Stimulated activated CD8-positive, alpha-beta memory T cell treated with anti-CD3 and anti-CD28 coated beads, Interleukin-4, amount 100 ng/mL, for 24 hours (primary cell): ENCODE measurements around the gene SRP14.
"Not testable (repeated sequence)": the region's sequence is repeated elsewhere in the genome, so short reads cannot be mapped to it uniquely, and the experiment has no call there.

Experiments
- DNase-seq: peaks from one replicate; pipeline ENCODE4 v3.0.0-alpha.2; 2020; ENCODE audit warnings: low read depth

SRP14 gene

DNA sequence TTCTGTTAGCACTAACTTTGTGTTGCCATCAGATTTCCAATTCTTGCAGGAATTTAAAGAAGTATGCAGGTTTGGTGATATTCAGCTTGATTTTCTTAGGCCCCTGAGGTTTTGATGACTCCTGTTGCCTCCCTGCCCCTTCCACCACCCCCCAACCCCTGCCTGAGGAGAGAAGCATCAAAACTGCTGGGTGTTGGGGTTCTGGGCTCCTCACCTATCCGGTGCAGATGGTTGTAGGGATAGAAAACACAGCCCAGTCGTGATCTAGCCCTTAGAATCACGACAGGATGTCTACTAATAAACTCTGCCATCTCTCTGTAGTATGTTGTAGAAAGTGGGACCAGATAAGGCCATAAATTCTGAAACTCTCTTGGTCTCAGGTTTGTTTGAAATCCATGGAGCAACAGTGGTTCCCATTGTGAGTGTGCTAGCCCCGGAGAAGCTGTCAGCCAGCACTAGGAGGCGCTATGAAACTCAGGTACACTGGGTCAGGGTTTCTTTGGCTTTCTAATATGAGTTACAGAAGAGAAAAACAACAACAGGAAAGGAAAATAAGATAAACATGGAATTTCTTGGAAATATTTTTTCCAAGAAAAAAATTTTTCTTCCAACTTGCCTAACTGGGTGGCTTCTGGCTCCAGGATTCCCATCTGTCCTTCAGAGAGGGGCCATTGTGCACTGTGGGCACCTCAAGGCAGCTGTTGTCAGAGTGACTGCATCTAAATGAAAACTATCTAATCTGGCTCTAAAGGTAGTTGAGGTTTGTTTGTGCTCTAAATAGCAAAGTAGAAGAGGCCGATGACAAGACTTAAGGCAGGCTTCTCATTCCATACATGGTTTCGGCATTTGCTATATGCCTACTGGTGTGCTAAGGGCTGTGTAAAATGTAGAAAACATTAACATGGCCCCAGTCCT lies 8.7 kb downstream of the SRP14 start:
- DNase-seq: no peak

DNA sequence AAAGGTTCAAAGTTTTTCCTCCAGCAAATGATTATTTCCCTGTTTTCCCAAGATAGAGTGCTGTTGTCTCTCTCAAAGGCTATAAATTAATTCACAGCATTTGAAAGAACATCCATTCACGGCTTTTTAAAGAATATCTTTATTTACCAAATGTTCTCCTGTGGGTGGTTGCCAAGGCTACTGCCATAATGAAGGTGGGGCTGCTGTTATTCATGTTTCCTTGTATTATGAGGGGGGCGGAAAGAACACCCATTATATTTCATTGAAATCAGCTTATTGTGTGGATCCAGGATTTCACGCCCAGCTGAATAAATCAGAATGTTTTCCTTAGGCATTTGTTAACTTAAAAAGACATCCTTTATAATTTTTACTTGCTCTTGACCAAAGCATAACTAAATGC lies 10.1 kb downstream of the SRP14 start:
- no peak for DNase-seq

DNA sequence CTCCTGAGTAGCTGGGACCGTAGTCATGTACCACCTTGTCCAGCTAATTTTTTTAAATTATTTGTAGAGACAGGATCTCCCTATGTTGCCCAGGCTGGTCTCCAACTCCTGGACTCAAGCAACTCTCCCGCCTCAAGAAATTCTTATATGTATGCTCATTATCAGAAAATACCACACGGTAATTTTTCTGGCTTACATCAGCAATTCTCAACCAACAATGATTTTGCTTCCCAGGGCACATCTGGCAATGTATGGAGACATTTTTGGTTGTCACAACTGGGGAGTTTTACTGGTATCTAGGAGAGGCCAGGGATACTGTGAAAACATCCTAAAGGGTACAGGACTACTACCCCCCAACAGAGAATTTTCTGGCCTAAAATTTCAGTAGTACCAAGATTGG lies 10.8 kb downstream of the SRP14 start:
- no peak for DNase-seq

DNA sequence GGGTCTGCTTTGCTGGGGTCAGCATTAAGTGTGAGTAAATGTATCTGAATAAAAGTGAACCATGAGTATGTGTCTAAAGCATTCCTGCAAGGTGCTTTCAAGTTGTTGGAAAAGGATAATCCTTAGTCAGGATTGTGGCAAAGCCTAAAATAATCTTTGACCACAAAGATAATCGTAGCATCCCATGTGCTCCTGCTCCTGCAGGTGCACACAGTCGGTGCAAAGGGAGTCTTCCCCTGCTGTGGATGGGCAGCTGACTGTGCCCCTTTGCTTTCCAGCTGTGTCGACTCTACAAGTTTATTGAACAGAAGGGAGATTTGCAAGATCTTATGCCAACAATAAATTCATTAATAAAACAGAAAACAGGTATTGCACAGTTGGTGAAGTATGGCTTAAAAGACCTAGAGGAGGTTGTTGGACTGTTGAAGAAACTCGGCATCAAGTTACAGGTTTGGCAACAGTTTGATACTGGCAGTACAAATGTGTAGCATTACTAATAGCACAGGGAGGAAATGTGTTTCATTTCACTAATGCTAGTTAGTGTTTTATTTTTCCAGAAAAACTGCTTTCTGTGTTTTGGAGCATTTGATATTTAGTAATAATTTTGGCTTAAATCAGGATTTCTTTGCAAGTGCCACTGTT lies 22.6 kb downstream of the SRP14 start:
- no peak for DNase-seq

DNA sequence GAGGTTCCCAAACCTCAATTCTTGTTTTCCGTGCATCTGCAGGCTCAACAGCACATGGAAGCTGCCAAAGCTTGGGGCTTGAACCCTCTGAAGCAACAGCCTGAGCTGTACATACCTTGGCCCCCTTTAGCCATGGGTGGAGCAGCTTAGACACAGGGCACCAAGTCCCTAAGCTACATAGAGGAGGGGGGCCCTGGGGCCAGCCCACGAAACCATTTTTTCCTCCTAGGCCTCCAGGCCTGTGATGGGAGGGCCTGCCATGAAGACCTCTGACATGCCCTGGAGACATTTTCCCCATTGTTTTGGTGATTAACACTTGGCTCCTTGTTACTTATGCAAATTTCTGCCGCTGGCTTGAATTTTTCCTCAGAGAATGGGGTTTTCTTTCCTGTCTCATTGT lies 24.6 kb downstream of the SRP14 start:
- no peak for DNase-seq

DNA sequence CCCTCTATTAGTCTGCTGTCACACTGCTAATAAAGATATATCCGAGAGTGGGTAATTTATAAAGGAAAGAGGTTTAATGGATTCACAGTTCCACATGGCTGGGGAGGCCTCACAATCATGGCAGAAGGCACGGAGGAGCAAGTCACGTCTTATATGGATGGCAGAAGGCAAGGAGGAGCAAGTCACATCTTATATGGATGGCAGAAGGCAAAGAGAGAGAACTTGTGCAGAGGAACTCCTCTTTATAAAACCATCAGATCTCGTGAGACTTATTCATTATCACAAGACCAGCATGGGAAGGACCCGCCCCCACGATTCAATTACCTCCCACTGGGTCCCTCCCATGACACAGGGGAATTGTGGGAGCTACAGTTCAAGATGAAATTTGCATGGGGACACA lies 25.6 kb downstream of the SRP14 start:
- not testable (repeated sequence) for DNase-seq

DNA sequence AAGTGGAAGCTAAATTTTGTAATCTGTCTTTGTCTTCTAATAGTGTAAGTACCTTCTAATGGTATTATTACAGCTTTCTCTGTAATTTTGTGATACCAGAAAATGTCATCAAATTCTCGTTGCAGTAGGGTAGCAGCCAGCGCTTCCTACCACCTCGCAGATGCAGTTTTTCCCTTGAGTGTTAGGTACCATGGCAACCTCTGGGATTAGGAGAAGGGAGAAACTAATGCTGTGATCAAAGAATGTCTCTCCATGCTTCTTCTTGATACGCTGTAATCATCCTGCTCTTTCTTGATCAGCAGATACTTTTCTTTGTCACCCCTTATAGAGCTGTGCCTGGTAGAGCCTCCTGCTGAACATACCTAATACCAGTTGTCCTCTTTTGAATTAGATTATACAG lies 27.7 kb downstream of the SRP14 start:
- DNase-seq: no peak

DNA sequence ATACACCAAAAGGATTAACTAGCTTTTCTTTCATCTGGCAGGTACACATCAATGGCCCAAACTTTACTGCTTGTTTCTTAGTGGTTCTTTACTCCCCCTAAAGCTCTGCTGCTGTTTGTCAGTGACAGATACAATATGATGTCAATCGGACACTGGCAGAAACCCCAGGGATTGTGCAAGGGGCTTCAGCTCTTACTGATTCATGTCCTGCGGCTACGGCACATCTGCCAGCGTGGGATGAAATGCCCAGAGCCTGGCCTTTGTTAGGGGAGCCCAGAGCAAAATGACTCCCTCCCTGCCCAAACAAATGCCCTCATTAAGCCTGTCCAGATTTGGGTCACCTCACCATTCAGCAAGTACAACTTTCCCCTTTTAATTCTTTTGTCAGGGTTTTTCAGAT lies 28.3 kb downstream of the SRP14 start:
- DNase-seq: no peak

DNA sequence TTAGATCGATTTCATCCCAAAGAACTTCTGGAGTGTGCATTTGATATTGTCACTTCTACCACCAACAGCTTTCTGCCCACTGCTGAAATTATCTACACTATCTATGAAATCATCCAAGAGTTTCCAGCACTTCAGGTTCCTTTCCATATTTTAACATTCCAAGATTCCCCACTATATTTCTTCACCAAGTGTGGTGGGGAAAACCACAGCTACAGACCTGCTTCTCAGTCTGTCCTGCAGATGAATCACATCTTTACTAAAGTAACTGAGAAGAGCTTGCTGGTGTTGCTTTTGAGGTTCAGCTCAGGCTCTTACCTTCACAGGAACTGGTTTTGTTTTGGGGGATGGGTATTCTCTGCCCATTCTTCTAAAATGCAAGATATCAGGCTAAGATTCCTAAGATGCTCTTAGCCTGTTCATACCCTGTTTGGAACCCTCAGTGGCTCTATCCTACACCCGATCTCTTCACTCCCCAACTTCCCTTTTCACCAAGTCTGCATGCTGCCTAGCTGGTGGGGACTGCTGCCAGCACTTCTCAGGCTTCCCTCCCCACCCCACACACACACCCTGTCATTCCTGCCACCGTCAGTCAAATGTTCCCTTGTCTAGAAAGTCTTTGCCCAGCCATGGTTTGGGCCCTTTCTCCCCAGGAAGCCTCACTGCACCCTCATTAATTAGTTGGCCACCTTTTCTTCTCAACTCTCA lies 30.8 kb downstream of the SRP14 start:
- no peak for DNase-seq

DNA sequence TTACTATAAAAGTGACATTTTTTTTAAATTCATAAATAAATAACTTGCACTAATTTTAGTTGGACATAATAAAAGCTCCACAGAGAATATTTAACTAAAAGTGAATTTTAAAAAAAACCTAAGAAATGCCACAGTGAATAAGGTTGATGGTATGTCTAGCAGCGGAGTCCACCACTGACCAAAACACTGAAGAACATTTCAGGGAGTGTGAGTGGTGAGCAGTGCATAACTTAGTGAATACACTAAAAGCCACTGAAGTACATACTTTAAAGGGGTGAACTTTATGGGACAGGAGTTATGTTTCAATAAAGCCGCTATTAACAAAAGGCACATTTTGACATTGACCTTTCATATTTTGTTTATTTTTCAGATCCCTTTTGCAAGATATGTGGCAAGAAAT lies 32.3 kb downstream of the SRP14 start:
- no peak for DNase-seq

DNA sequence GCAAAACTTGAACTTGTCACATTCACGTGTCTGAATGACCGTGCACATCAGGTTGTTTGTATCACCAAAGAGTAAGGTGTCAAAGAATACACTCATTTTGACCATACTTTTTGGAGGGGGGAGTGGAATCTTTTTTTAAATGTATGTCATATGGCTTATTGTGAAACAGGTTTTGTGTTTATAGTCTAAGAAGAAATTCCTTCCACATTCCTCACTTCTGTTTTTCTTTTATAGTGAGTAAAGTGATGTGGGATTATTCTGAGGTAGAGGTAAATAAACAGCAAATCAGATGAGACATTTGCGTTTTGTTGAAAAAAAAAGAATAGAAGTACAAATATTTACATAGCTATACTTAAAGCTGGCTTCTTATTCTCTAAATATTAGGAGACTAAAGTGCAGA lies 33.0 kb downstream of the SRP14 start:
- no peak for DNase-seq

DNA sequence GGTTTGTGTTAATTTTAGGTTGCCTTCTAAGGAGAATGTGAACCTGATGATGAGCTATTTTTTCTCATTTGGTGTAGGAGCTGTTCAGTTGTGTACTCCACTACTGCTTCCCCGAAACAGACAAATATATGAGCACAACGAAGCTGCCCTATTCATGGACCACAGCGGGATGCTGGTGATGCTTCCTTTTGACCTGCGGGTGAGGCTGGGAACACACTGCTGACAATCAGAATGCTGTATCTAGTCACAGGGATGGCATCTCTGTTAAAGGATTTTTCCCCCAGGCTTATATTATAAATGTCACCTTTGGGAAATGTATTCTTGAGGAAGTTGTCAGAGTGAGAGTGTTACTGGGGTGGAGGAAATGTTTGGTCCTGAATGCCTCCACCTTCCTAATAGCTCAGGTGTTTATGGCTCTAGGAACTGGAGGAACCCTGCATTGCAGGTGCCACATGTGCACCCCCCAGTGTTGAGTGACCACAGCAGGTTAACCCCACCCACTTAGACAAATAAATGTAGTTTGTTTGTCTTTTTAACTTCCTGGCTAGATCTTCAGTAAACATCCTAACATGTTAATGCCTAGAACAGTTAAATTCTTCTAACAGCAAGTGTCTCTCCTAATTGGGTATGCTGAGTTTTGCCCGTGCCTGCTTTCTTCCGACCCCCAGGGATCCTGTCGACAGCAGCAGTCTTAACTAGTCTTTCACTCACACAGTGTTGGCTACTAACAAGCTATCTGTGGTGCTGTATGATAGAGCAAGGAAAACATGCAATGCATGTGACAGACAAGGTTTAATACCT lies 35.7 kb downstream of the SRP14 start:
- DNase-seq: no peak

DNA sequence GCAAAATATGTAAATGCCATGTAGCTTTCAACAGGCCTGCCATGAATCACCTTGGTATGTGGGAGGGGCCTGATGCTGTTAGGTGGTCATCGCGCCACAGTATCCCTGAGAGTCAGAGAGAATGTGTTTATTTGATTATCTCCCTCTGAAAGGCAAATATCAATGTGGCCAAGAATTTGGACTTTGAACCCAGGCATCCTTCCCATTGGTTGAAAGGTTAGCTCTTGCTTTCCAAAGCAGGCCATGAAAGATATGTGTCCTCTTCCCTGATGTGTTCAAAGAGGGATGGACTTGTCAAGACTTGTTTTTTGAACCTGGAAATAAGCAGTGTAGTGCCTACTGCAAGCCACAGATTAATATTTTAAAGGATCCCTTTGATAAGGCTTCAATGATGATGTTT lies 36.7 kb downstream of the SRP14 start:
- DNase-seq: no peak

DNA sequence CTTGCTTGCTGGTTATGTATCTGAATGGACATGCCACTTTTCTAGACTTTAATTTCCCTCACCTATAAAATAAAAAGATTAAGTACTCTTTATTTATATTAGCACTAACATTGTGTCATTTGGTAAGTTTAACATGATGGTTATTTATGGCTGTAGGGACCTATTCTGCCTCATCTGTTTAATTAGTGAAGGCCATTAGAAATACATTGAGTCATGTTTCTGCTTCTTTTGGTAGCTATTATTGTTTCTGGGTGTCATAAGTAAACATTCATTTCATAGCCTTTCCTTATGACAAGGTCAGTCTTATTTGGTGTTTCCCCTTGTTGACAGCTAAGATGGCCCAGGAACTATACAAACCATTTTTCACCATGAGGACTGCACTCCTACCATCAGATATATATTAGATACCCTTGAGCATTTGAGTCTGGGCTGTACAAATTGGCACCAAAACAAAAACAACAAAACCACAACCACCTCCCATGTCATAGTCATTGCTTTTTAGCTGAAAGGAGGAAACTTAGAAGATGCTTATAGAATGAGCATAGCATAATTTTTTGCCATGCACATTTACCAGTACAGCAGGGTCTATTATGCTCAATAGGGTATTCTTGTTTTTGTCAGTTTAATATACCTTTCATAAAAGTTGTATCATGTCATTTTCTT lies 39.3 kb downstream of the SRP14 start:
- DNase-seq: no peak

DNA sequence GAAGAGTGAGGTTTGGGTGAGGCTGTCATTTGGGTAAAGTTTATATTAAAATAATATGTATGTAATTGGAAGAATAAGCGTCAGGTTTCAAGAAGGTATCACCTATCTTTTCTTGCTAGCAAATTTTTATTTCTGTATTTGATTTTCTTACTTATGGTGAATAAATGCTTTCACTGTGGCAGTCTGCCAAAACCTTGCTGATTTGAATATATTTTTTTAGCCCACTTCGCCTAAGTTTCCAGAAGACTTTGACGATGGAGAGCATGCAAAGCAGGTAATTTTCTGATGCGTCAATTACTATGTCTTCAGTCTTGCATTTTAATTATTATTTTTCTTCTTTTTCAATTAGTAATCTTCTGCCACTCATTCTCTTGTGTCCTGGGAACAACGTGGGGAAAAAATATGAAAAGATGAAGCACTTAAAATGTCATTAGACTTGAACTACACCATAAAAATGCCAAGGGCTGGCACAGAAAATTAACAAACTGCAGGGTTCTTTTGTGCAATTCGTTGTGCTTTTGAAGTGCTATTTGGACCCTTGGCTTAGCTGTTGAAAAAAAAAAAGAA lies 40.4 kb downstream of the SRP14 start:
- DNase-seq: no peak

DNA sequence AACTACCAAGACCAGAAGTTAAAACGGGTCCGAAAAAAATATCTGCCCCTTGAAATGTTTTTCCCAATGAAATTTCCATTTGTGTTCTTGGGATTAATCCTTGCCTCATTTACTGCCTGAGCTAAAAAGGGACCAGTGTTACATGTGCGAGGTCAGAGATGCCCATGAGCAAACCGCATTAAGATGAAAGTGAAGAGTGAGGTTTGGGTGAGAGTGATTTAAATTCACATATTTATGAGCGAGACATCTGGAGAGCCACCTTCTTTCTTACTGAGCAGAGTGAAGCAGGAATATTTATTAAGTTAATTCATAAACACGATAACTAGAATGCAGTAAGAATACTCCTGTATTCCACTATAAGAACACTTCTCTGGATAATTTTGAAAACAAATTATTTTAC lies 41.3 kb downstream of the SRP14 start:
- DNase-seq: no peak

DNA sequence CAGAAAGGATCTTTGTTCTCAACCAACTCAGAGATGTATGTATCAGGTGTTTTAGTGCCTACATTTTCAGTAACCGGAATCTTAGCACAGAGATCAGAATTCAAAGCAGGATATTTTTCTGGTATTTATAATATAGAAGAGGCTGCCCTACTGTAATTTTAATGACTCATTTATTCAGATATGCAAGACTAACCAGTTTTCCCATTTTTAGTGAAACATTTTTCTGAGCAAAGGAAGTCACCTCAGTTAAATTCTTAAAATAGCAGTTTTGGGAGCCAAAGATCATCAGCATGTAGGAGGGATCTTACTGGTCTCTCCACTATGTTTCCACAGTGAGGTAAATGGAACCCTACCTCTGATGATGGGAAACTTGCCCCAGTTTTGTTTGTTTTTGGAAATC lies 42.0 kb downstream of the SRP14 start:
- DNase-seq: no peak

DNA sequence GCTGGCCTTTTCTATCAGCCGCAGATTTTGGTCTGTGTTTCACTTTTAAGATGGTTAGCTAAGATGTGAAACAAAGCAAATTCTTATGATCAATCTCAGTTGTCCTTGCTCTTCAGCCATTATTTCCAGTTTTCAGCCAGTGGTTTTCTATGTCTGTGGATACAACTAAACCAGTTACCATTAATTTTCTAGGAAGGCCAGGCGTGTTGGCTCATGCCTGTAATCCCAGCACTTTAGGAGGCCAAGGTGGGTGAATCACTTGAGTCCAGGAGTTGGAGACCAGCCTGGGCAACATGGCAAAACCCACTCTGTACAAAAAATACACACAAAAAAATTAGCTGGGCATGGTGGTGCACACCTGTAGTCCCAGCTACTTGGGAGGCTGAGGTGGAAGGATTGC lies 42.8 kb downstream of the SRP14 start:
- not testable (repeated sequence) for DNase-seq

DNA sequence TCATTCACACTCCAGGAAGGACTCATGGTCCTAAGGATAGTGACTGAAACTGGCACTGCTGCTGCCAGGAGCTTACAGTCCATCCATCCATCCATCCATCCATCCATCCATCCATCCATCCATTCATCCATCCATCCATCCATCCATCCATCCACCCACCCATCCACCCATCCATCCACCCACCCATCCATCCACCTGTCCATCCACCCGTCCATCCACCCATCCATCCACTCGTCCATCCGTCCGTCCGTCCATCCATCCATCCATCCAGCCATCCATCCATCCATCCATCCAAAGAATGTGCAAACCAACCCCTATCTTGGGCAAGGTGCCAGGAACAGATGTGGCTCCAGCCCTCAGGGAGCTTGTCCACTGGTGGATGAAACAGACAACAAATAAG lies 46.0 kb downstream of the SRP14 start:
- DNase-seq: not testable (repeated sequence)

DNA sequence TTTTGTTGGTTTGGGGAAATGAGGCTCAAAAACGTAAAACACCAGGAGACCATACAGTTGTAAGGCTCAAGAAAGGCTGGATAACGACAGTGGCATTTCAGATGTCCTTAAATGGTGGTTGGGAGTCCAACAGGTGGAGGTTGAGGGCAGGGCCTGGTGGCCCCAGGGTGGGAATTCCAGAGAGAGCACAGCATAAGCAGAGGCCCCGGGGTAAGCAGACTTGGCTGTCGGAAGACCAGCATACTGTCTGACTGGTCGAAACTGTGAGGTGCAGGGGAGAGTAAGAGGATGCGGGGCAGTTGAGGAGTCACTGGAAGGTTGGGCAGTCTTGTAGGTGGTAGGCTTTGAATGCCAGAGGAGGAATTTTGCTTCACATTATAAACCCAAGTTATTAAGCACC lies 48.3 kb downstream of the SRP14 start:
- DNase-seq: no peak

DNA sequence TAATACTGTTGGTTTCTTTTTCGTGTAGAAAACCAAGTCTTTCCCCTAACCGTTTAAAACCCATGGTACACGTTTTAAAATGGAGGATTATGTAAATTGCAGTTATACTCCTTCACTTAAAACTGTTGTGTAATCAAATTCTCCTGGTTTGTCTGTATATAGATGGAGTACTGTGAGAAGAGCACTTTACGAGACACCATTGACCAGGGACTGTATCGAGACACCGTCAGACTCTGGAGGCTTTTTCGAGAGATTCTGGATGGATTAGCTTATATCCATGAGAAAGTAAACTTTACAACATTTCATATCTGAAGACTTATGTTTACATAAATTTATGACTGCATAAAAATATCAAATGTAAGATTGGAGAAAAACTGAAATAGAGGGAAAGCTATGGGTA lies 51.2 kb downstream of the SRP14 start:
- no peak for DNase-seq
